Gastroesophageal sphincter (tissue), 3 donors: ENCODE results near the gene RPUSD2.

Experiments used
- CTCF ChIP-seq, 4 experiments: fragments of 200-600 bp in 2 of 4; fragments of 450-650 bp in 2 of 4; sonication (generic) in 1 of 4; IDR thresholded peaks; one replicate each; pipeline ENCODE4 v1.5.1; 2017 to 2019; ENCODE audit warnings: antibody characterized with exemption in 4 of 4, mild to moderate bottlenecking in 2 of 4, moderate library complexity in 2 of 4
- EP300 ChIP-seq: sonication (generic); formaldehyde crosslinking; IDR thresholded peaks from one replicate; pipeline ENCODE4 v1.6.1; 2017; ENCODE audit warnings: antibody characterized with exemption, mild to moderate bottlenecking
- POLR2A ChIP-seq, 2 donors: fragments of 450-650 bp; IDR thresholded peaks; one replicate each; pipeline ENCODE4 v1.6.1; 2017; ENCODE audit warnings: antibody characterized with exemption in 2 of 2, mild to moderate bottlenecking in 2 of 2, moderate library complexity in 1 of 2

GRCh38 chr15:40567111-40567510 lies 2.0 kb upstream of the RPUSD2 start:
- TF ChIP-seq CTCF (IDR thresholded peaks at IDR 0.05) (no peak), POLR2A (IDR thresholded peaks at IDR 0.05) (no peak), EP300 (no peak)
